ENCODE data around the gene ARHGEF6. TPM values are rescaled to one million over a fixed set of nuclear protein-coding genes. Genes with fewer than 3 reads are reported as not detected.
"Not testable (repeated sequence)": the region's sequence is repeated elsewhere in the genome, so short reads cannot be mapped to it uniquely, and the experiment has no call there.

The ARHGEF6 gene
- total RNA-seq, 1 donor from 2014 or later = 1.6 TPM

GRCh38 chrX:136823175-136823574 is 42.4 kb upstream of the ARHGEF6 start:
- Histone ChIP-seq H3K4me3 (ENCODE audit: low read depth, low read length) (no peak overlapping the region), H3K36me3 (ENCODE audit: control insufficient read depth, insufficient read depth, low read length) (no peaks in the 10 kb centered on the region), H3K27me3 (ENCODE audit: control insufficient read depth, insufficient read depth, low read length) (no peaks in the 10 kb centered on the region)
- TF ChIP-seq CTCF (IDR thresholded peaks at IDR 0.05; ENCODE audit: insufficient read depth, low read length, poor library complexity, severe bottlenecking) = no peak
- no peak for DNase-seq (ENCODE audit: low read depth)

GRCh38 chrX:136822337-136823095 is 41.8 kb upstream of the ARHGEF6 start:
- Histone ChIP-seq H3K36me3 (ENCODE audit: control insufficient read depth, insufficient read depth, low read length) (no peaks in the 10 kb centered on the region), H3K4me3 (ENCODE audit: low read depth, low read length) (no peak overlapping the region), H3K27me3 (ENCODE audit: control insufficient read depth, insufficient read depth, low read length) (no peaks in the 10 kb centered on the region)
- TF ChIP-seq CTCF (IDR thresholded peaks at IDR 0.05; ENCODE audit: insufficient read depth, low read length, poor library complexity, severe bottlenecking) = no peak
- no peak for DNase-seq (ENCODE audit: low read depth)

- H3K27me3 ChIP-seq (ENCODE audit: control insufficient read depth, insufficient read depth, low read length); DNase-seq (ENCODE audit: low read depth); H3K4me3 ChIP-seq (ENCODE audit: low read depth, low read length); H3K36me3 ChIP-seq (ENCODE audit: control insufficient read depth, insufficient read depth, low read length): not testable (repeated sequence)
Measured at GRCh38 chrX:136819756-136820155, 39.0 kb upstream of the ARHGEF6 start.

- no peak for TF ChIP-seq CTCF (IDR thresholded peaks at IDR 0.05; ENCODE audit: insufficient read depth, low read length, poor library complexity, severe bottlenecking)
- no peaks in the 10 kb centered on the region for H3K27me3 ChIP-seq (ENCODE audit: control insufficient read depth, insufficient read depth, low read length)
Measured at GRCh38 chrX:136819031-136819703, 38.4 kb upstream of the ARHGEF6 start.

GRCh38 chrX:136816975-136817374 is 36.2 kb upstream of the ARHGEF6 start:
- H3K36me3 ChIP-seq (ENCODE audit: control insufficient read depth, insufficient read depth, low read length) = no peaks in the 10 kb centered on the region
- no peak for DNase-seq (ENCODE audit: low read depth)
- no peak for TF ChIP-seq CTCF (IDR thresholded peaks at IDR 0.05; ENCODE audit: insufficient read depth, low read length, poor library complexity, severe bottlenecking)
- H3K27me3 ChIP-seq (ENCODE audit: control insufficient read depth, insufficient read depth, low read length) = no peaks in the 10 kb centered on the region
- H3K4me3 ChIP-seq (ENCODE audit: low read depth, low read length) = no peak overlapping the region

More at GRCh38 chrX:136819031-136819703, 38.4 kb upstream of the ARHGEF6 start:
- no peak for DNase-seq (ENCODE audit: low read depth)
- Histone ChIP-seq H3K36me3 (ENCODE audit: control insufficient read depth, insufficient read depth, low read length) (no peaks in the 10 kb centered on the region), H3K4me3 (ENCODE audit: low read depth, low read length) (no peak overlapping the region)

- no peak for TF ChIP-seq CTCF (IDR thresholded peaks at IDR 0.05; ENCODE audit: insufficient read depth, low read length, poor library complexity, severe bottlenecking)
- Histone ChIP-seq H3K27me3 (ENCODE audit: control insufficient read depth, insufficient read depth, low read length) (no peaks in the 10 kb centered on the region), H3K4me3 (ENCODE audit: low read depth, low read length) (no peak overlapping the region), H3K36me3 (ENCODE audit: control insufficient read depth, insufficient read depth, low read length) (no peaks in the 10 kb centered on the region)
- DNase-seq (ENCODE audit: low read depth) = no peak
Measured at GRCh38 chrX:136814847-136815750, 34.4 kb upstream of the ARHGEF6 start.
